ENCODE data around the gene GALNT2. TPM values are rescaled to one million over a fixed set of nuclear protein-coding genes. Genes with fewer than 3 reads are reported as not detected.

GALNT2 gene
- total and polyA plus RNA-seq, 7 donors: 43.7 to 88.7 (median 75.7) TPM

GRCh38 chr1:230058626-230059025 lies 8.4 kb upstream of the GALNT2 start:
- no peak for DNase-seq
- 71 to 74% (median 72%) methylated on average over 5 of the region's 5 CpGs for WGBS, 3 donors
- Histone ChIP-seq H3K27me3 (ENCODE audit: insufficient read depth in 3 of 3, low read length in 2 of 3) (no peaks in the 10 kb centered on the region), H3K27ac (no peak overlapping the region), H3K9me3 (no peaks in the 10 kb centered on the region), H3K4me3 (no peak overlapping the region), H3K36me3 (ENCODE audit: insufficient read depth in 1 of 2, low read depth in 1 of 2) (no peaks in the 10 kb centered on the region), H3K4me1 (no peaks in the 10 kb centered on the region)
- no peak for ATAC-seq
- no peak for TF ChIP-seq CTCF (IDR thresholded peaks at IDR 0.05)
- intact Hi-C loops (cut with DNase I): no loop called here

GRCh38 chr1:230061801-230062200 lies 5.2 kb upstream of the GALNT2 start:
- no peak overlapping the region for H3K4me3 ChIP-seq
- no peaks in the 10 kb centered on the region for H3K36me3 ChIP-seq (ENCODE audit: insufficient read depth in 1 of 2, low read depth in 1 of 2)
- no peaks in the 10 kb centered on the region for H3K9me3 ChIP-seq
- TF ChIP-seq CTCF (IDR thresholded peaks at IDR 0.05): no peak
- WGBS, 3 donors: 90 to 93% (median 92%) methylated on average over 4 of the region's 4 CpGs
- no peaks in the 10 kb centered on the region for H3K27me3 ChIP-seq (ENCODE audit: insufficient read depth in 3 of 3, low read length in 2 of 3)
- intact Hi-C loops (cut with DNase I): loop anchor here in 1 of 2 donors (10.0 kb wide), 2 partner anchors 217 to 407 kb away; no protein-coding TSS in a partner anchor
- peaks cover 12% of the 10 kb centered on the region for H3K4me1 ChIP-seq
- no peak for DNase-seq
- no peak for ATAC-seq
- H3K27ac ChIP-seq: no peak overlapping the region

- no peaks in the 10 kb centered on the region for H3K27me3 ChIP-seq (ENCODE audit: insufficient read depth in 3 of 3, low read length in 2 of 3)
- H3K9me3 ChIP-seq: no peaks in the 10 kb centered on the region
- intact Hi-C loops (cut with DNase I): loop anchor here in 1 of 2 donors (10.0 kb wide), 2 partner anchors 218 to 408 kb away; no protein-coding TSS in a partner anchor
- no peak overlapping the region for H3K27ac ChIP-seq
- no peak for DNase-seq
- peaks cover 12% of the 10 kb centered on the region for H3K4me1 ChIP-seq
- no peak for TF ChIP-seq CTCF (IDR thresholded peaks at IDR 0.05)
- WGBS, 3 donors: 73 to 89% (median 74%) methylated on average over 4 of the region's 4 CpGs
- ATAC-seq: no peak
- H3K36me3 ChIP-seq (ENCODE audit: insufficient read depth in 1 of 2, low read depth in 1 of 2): no peaks in the 10 kb centered on the region
- no peak overlapping the region for H3K4me3 ChIP-seq
Measured at GRCh38 chr1:230062521-230062920, 4.5 kb upstream of the GALNT2 start.

GRCh38 chr1:230064283-230064682 lies 2.8 kb upstream of the GALNT2 start:
- intact Hi-C loops (cut with DNase I): loop anchor here in 1 of 2 donors (10.0 kb wide), 2 partner anchors 219 to 409 kb away; no protein-coding TSS in a partner anchor
- Histone ChIP-seq H3K4me3 (no peak overlapping the region), H3K4me1 (peaks cover 23% of the 10 kb centered on the region), H3K27ac (no peak overlapping the region), H3K36me3 (ENCODE audit: insufficient read depth in 1 of 2, low read depth in 1 of 2) (no peaks in the 10 kb centered on the region), H3K9me3 (no peaks in the 10 kb centered on the region), H3K27me3 (ENCODE audit: insufficient read depth in 3 of 3, low read length in 2 of 3) (no peaks in the 10 kb centered on the region)
- DNase-seq (no peak), ATAC-seq (no peak)
- 85 to 97% (median 90%) methylated on average over 6 of the region's 6 CpGs for WGBS, 3 donors
- TF ChIP-seq CTCF (IDR thresholded peaks at IDR 0.05): no peak

- H3K27ac ChIP-seq: peak overlapping the region; percentile 89
- DNase-seq (no peak), ATAC-seq (no peak)
- no peaks in the 10 kb centered on the region for H3K36me3 ChIP-seq (ENCODE audit: insufficient read depth in 1 of 2, low read depth in 1 of 2)
- H3K27me3 ChIP-seq (ENCODE audit: insufficient read depth in 3 of 3, low read length in 2 of 3): no peaks in the 10 kb centered on the region
- H3K4me1 ChIP-seq: peaks cover 32% of the 10 kb centered on the region
- no peak overlapping the region for H3K4me3 ChIP-seq
- no peaks in the 10 kb centered on the region for H3K9me3 ChIP-seq
- intact Hi-C loops (cut with DNase I): loop anchor here (5.0 to 10.0 kb wide), 6 partner anchors 152 to 410 kb away; no protein-coding TSS in a partner anchor
- 84 to 88% (median 85%) methylated on average over 2 of the region's 2 CpGs for WGBS, 3 donors
- TF ChIP-seq CTCF (IDR thresholded peaks at IDR 0.05): no peak
Measured at GRCh38 chr1:230065161-230065560, 1.9 kb upstream of the GALNT2 start.

Measured in psoas muscle (tissue), 8 donors.